Nephron progenitor cell (in vitro differentiated cells): Measurements from ENCODE around the gene BABAM2.

ENCODE experiments used
- DNase-seq: peaks from one replicate; pipeline ENCODE4 v3.0.0; 2021
- H3K27ac Mint-ChIP-seq: 2 replicates; pipeline ENCODE4 v1.8.0; 2021; ENCODE audit warnings: mild to moderate bottlenecking, moderate library complexity, mixed read lengths
- H3K27me3 Mint-ChIP-seq: 2 replicates; pipeline ENCODE4 v1.8.0; 2021; ENCODE audit warnings: mild to moderate bottlenecking, low read depth, mixed read lengths; ENCODE audit not compliant: poor library complexity
- H3K36me3 Mint-ChIP-seq: 2 replicates; pipeline ENCODE4 v1.8.0; 2021; ENCODE audit warnings: low read depth, mixed read lengths
- H3K4me1 Mint-ChIP-seq: 2 replicates; pipeline ENCODE4 v1.8.0; 2021; ENCODE audit warnings: mixed read lengths
- H3K4me3 Mint-ChIP-seq: 2 replicates; pipeline ENCODE4 v1.8.0; 2021; ENCODE audit warnings: mild to moderate bottlenecking, moderate library complexity, mixed read lengths
- H3K9me3 Mint-ChIP-seq: 2 replicates; pipeline ENCODE4 v1.8.0; 2021; ENCODE audit warnings: mild to moderate bottlenecking, moderate library complexity, mixed read lengths
- TF ChIP-seq, protein P1 (sequence below): fragments of 200-600 bp; sonication (generic); IDR thresholded peaks from 2 replicates; pipeline ENCODE4 v1.5.0; 2021; ENCODE audit warnings: antibody characterized with exemption

The BABAM2 gene

DNA sequence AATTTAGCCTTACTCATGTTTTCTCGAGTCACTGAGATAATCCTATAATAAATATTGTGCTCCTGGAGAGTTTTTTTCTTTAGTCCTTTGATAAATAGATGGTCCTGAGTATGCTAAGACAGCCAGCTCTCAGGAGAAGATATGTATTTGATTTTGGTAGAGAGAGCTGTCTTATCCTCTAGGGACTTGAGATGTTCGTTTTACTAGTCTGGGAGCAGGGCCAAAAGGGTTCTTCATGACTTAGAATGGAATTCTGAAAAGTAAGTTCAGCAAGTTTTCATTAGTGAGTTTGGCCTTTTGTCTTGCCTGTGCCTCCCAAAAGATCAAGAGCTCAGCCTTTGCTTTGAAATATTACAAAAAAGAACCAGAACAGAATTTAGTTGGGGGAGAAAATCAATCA is 246.7 kb downstream of the BABAM2 start:
- no peak overlapping the region for H3K27ac Mint-ChIP-seq
- DNase-seq, result no peak
- H3K9me3 Mint-ChIP-seq, result no peaks in the 10 kb centered on the region
- TF ChIP-seq, protein P1, sequence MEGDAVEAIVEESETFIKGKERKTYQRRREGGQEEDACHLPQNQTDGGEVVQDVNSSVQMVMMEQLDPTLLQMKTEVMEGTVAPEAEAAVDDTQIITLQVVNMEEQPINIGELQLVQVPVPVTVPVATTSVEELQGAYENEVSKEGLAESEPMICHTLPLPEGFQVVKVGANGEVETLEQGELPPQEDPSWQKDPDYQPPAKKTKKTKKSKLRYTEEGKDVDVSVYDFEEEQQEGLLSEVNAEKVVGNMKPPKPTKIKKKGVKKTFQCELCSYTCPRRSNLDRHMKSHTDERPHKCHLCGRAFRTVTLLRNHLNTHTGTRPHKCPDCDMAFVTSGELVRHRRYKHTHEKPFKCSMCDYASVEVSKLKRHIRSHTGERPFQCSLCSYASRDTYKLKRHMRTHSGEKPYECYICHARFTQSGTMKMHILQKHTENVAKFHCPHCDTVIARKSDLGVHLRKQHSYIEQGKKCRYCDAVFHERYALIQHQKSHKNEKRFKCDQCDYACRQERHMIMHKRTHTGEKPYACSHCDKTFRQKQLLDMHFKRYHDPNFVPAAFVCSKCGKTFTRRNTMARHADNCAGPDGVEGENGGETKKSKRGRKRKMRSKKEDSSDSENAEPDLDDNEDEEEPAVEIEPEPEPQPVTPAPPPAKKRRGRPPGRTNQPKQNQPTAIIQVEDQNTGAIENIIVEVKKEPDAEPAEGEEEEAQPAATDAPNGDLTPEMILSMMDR, result no peak
- H3K27me3 Mint-ChIP-seq, result peaks cover 3% of the 10 kb centered on the region
- peaks cover 20% of the 10 kb centered on the region for H3K36me3 Mint-ChIP-seq
- peaks cover 36% of the 10 kb centered on the region for H3K4me1 Mint-ChIP-seq
- H3K4me3 Mint-ChIP-seq, result no peak overlapping the region

DNA sequence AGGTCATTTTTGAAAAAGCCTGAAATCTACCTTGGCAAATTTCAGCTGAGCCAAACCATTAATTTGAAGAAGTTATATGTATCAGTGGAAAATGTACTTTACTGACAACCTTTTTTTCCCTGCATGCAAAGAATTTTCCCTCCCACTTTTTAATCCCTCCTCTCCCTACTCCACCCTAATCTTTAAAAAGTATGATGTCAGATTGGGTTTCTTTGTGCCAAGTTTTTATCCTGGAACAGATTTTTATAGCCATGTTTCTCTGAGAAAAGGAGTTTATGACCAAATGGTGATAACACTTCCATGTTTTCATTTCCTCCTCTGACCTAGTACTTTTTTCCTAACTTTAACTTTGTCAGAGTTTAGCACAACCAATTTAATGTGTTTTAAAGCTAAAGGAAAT is 251.9 kb downstream of the BABAM2 start:
- H3K4me1 Mint-ChIP-seq, result no peaks in the 10 kb centered on the region

DNA sequence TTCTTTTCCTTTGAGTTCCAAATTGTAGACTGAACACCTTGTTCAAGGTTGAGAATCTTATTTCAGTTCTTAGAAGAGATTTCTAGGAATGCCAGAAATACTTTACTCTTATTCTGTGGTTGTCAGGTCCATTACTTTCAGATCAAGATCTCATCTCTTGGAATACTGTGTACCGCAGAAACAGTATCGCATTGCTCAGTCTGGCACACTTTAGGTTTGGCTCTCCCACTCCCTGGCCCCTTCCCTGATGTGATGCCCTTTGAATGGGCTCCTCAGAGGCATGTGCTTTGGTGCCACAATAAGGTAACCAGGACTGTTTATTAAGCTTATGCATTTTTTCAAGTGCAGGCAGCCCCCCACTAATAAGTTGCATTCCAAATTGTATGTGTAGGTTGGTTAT is 257.5 kb downstream of the BABAM2 start:
- DNase-seq, result no peak
- peaks cover 14% of the 10 kb centered on the region for H3K4me1 Mint-ChIP-seq
- H3K27me3 Mint-ChIP-seq, result no peaks in the 10 kb centered on the region
- peaks cover 5% of the 10 kb centered on the region for H3K9me3 Mint-ChIP-seq
- TF ChIP-seq, protein P1, result no peak
- H3K36me3 Mint-ChIP-seq, result peaks cover 18% of the 10 kb centered on the region
- H3K27ac Mint-ChIP-seq, result no peak overlapping the region
- H3K4me3 Mint-ChIP-seq, result no peak overlapping the region

More for the DNA sequence above, 251.9 kb downstream of the BABAM2 start:
- no peak overlapping the region for H3K27ac Mint-ChIP-seq
- no peak overlapping the region for H3K4me3 Mint-ChIP-seq
- peaks cover 3% of the 10 kb centered on the region for H3K27me3 Mint-ChIP-seq
- no peak for DNase-seq
- H3K36me3 Mint-ChIP-seq, result peaks cover 12% of the 10 kb centered on the region
- peaks cover 5% of the 10 kb centered on the region for H3K9me3 Mint-ChIP-seq
- TF ChIP-seq, protein P1, result no peak

DNA sequence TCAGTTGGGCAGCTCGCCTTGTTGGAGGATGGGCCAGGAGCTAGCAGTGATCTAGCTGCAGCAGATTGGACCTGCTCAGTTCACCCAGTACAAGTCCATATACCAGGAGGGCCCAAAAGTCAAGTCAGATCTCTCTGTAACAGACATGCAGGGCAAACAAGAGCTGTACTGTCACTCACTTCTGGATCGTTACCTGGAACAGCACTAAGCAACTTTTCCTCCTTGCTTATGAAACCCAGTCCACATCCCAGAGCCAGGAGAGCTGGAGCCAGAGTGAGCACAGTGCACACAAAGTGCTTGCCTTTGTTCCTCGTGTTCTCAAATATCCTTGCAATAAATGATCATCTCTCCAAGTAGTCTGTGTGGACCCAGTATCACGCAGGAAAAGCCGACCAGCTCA is 258.0 kb downstream of the BABAM2 start:
- Mint-ChIP-seq H3K27ac (no peak overlapping the region), H3K4me3 (no peak overlapping the region), H3K9me3 (peaks cover 5% of the 10 kb centered on the region), H3K4me1 (peaks cover 20% of the 10 kb centered on the region), H3K36me3 (peaks cover 18% of the 10 kb centered on the region), H3K27me3 (no peaks in the 10 kb centered on the region)
- DNase-seq, result no peak
- TF ChIP-seq, protein P1, result no peak

DNA sequence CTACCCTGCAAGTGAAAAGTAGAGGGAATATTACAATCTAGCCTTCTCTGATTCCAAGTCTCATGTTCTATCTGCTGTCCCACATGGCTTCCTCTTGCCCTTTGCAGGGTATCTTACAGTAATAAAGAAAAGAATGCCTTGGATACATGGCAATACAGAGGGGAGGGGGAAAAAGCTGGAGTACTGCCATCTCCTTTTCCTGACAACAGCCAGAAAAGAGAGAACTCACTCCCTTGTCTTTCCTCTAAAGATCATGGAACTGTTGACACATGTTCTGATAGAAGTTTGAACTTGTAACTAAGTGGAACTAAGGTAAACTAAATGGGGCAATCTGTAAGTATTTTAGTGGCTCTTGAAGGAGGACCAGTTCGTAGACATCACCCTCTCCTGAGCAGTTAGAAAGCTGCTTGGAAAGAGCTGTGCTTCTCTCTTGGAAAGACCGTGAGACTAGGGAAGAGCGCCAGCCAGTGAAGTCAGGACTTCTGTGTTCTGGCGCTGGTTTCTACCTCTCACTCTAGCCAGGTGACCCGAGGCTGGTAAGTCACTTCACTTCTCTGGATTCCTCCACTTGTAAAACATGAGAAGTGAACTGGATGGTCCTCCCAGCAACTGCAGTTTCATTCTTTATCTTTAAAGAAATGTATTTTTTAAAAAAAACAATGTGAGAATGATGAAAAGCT is 259.8 kb downstream of the BABAM2 start:
- no peak overlapping the region for H3K4me3 Mint-ChIP-seq

More for the DNA sequence above, 259.8 kb downstream of the BABAM2 start:
- DNase-seq, result no peak
- H3K36me3 Mint-ChIP-seq, result peaks cover 31% of the 10 kb centered on the region
- H3K27ac Mint-ChIP-seq, result no peak overlapping the region
- H3K4me1 Mint-ChIP-seq, result peaks cover 24% of the 10 kb centered on the region
- H3K27me3 Mint-ChIP-seq, result no peaks in the 10 kb centered on the region
- H3K9me3 Mint-ChIP-seq, result peaks cover 10% of the 10 kb centered on the region
- TF ChIP-seq, protein P1, result no peak
